Peyer's patch (tissue), 4 donors: ENCODE measurements around the gene AGBL4.

Source experiments
- CTCF ChIP-seq, 6 experiments: fragments of 450-650 bp in 4 of 6; fragments of 200-600 bp in 2 of 6; sonication (generic) in 1 of 6; IDR thresholded peaks; one replicate each; pipeline ENCODE4 v1.5.1; 2017 to 2019; ENCODE audit warnings: antibody characterized with exemption in 6 of 6, mild to moderate bottlenecking in 3 of 6, moderate library complexity in 1 of 6
- POLR2A ChIP-seq, 2 donors: fragments of 450-650 bp; IDR thresholded peaks; one replicate each; pipeline ENCODE4 v1.5.1; 2017; ENCODE audit warnings: antibody characterized with exemption in 2 of 2, mild to moderate bottlenecking in 2 of 2, moderate library complexity in 2 of 2

- TF ChIP-seq CTCF (IDR thresholded peaks at IDR 0.05) (no peak), POLR2A (IDR thresholded peaks at IDR 0.05) (no peak)
Measured at GRCh38 chr1:49293016-49293415, 730.7 kb downstream of the AGBL4 start.
